A204.1 (cell line): ENCODE data around the gene GPD1L.
"Not testable (repeated sequence)": the region's sequence is repeated elsewhere in the genome, so short reads cannot be mapped to it uniquely, and the experiment has no call there.

Source experiments
- FAIRE-seq: peaks from 2 replicates; lab custom pipeline; 2012; peaks lifted over from hg19 to GRCh38; lab: Jason Lieb, UNC

The GPD1L gene

DNA sequence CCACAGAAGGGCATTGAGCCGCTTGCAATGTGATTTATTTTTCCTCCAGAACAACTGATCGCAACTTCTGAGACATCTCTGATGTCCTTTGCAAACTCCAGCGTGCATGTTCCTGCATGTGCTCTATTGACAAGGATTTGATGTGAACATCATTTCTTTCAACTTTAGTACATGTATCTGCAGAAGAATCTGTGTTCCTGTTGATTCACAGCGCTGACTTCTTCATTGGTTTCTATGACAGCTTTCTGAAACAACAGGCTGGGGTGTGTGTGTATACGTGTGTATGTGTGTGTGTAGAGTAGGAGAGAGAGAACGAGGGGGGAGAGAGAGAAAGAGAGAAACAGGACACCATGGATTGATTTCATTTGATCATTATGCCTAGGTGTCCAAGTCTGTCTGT lies 75.4 kb downstream of the GPD1L start:
- FAIRE-seq = no peak

GRCh38 chr3:32184187-32184730 lies 77.8 kb downstream of the GPD1L start:
- FAIRE-seq = no peak

DNA sequence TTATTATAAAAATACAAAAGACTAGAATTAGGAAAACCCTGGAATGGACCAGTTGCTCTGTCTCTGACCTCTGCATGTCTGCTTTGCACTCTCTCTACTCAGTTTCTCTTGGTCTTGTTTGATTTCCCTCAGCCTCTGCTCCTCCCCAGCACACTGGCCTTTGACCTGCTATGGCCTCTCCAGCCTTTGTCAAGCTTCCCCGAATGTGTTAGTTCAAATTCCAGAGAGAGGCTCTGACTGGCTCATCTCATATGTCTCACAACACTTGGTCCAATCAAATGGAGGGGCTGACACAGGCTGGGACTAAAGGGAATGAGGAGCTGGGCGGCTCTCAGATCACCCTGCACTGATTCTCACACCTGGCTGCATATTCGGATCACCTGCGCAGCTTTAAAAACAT lies 79.7 kb downstream of the GPD1L start:
- no peak for FAIRE-seq

GRCh38 chr3:32186876-32187275 lies 80.5 kb downstream of the GPD1L start:
- no peak for FAIRE-seq

GRCh38 chr3:32189693-32190092 lies 83.3 kb downstream of the GPD1L start:
- no peak for FAIRE-seq

GRCh38 chr3:32190556-32190955 lies 84.1 kb downstream of the GPD1L start:
- not testable (repeated sequence) for FAIRE-seq

- no peak for FAIRE-seq
These were observed 86.7 kb downstream of the GPD1L start for GRCh38 chr3:32193101-32193500.

DNA sequence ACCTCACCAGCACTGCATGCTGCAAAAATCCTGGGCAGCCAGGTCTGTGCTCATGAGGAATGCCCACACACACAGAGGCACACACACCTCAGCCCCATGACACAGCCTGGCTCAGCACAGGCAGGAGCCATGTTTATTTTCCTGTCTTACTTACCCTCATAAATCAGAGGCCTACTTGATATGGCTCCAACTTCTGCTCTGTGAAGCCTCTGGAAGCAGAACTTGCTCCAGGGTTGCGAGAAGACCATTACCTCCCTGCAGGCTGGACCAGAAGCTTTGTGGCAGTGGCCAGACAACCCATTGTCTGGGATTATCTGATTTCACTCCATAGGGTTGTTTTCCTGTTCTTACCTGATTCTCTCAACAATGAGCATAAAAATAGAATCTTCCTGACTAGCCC lies 88.2 kb downstream of the GPD1L start:
- no peak for FAIRE-seq

DNA sequence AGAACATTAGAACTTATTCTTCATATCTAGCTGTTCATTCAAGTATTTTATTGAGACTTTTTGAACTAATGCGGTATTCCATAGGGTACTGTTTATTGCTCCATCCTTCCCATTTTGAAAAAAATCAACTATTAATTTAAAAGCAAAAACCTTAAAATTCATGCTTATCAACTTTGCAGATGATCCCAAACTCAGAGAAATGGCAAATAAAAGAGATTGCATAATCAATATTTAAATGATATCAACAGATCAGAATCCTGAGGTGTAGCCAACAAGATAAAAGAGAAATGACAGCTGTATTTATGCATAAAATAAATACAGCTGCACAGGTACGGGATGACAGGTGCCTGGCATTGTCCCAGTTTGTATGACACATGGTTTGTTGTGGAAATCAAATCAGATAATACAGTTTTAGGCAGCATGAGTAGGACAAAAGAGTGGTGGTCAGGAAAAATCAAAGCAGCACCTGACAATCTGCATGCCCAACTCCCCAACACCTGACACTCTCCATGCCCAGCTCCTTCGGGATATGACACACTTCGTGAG lies 89.6 kb downstream of the GPD1L start:
- no peak for FAIRE-seq

DNA sequence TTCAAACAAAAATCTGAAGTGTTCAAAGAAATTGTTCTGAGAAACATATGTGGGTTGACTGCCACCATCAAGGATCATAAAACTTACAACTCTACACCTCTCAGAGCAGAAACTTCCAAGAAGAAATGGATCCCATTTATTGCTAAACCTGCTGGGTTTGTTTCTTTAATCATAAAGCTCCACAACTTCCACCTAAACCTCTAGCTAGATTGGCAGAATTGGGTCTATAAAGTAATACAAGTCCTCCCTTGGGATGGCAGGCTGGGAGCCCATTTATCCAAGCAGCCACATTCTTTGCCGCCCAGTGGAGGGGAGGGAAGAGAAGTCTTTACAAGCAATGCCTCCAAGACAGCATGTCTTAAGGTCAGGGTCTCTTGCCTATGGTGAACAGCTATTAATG lies 91.6 kb downstream of the GPD1L start:
- FAIRE-seq = no peak

- no peak for FAIRE-seq
These were observed 92.3 kb downstream of the GPD1L start for GRCh38 chr3:32198714-32199113.

- FAIRE-seq = no peak
These were observed 94.1 kb downstream of the GPD1L start for GRCh38 chr3:32200490-32200889.

GRCh38 chr3:32200992-32201758 lies 94.8 kb downstream of the GPD1L start:
- FAIRE-seq = no peak

- no peak for FAIRE-seq
These were observed 96.1 kb downstream of the GPD1L start for GRCh38 chr3:32202496-32202895.

GRCh38 chr3:32203854-32204253 lies 97.4 kb downstream of the GPD1L start:
- FAIRE-seq = no peak

DNA sequence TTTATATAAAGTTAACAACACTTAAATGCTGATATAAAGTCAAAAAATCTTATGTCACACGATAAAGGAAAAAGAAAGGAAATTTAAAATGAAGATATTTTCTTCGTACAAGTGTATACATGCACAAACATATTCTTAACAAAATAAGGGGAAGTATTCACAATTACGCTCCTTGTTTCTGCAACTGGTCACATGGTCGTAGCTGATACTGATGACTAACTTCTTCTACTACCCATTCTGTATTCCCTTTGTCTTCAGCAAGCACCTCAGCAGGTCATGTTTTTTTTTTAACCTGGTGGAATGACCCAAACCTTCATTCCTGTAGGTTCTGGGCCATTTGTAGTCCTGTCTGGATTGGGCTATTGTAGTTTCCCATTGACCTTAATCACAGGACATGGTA lies 102.0 kb downstream of the GPD1L start:
- no peak for FAIRE-seq

DNA sequence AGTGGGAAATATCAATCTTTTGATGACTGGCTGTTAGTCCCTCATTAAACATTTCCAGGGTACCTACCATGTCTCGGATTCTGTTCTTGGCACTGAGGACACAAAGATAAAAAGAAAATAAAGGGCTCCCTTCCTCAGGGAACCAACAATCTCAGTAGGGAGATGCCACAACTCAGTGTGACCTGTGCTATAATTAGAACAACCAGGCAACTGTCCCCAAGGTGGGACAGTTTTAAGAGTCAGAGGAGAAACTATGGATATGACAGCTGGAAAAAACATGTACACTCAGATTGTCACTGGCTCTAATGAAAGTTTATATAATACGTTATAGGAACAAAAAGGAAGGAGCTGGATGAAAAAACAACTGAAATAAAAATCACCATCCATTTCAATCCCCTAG lies 108.8 kb downstream of the GPD1L start:
- FAIRE-seq = no peak

GRCh38 chr3:32216172-32216783 lies 109.9 kb downstream of the GPD1L start:
- FAIRE-seq = no peak

DNA sequence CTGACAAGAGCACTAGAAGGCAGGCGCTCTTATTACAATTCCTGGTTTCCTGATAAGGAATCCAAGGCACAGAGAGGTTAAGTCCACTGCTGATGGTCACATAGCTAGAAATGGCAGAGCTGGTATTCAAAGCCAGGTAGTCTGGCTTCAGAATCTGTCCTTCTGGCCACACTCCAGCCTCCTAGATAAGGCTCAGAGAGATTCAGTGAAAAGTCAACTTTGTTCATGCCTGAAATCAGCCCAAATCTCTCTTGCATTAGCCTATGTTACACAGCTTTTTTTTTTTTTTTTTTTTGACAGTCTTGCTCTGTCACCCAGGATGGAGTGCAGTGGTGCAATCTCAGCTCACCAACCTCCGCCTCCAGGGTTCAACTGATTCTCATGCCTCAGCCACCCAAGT lies 110.9 kb downstream of the GPD1L start:
- no peak for FAIRE-seq
